CD4-positive, alpha-beta T cell (primary cell): ENCODE data around the gene ELFN2. TPM values are rescaled to one million over a fixed set of nuclear protein-coding genes. Genes with fewer than 3 reads are reported as not detected.

Source experiments
- ATAC-seq: fragments of 200-7000 bp; cut with Tn5 transposase; one replicate; pipeline ENCODE4 v1.10.0; 2022; ENCODE audit warnings: mild to moderate bottlenecking; ENCODE audit not compliant: poor library complexity
- CTCF ChIA-PET: fragments of 350-600 bp; sonication (Branson Sonifier 250); formaldehyde crosslinking; loops from one replicate; lab custom pipeline; 2021; ENCODE audit warnings: antibody characterized with exemption, inconsistent platforms; lab: Charles Lee
- POLR2A ChIA-PET: fragments of 350-600 bp; sonication (Branson Sonifier 250); formaldehyde crosslinking; loops from one replicate; lab custom pipeline; 2021; ENCODE audit warnings: antibody characterized with exemption, inconsistent platforms; lab: Charles Lee
- DNase-seq, 14 experiments: peaks; one replicate each; pipeline ENCODE4 v3.0.0-alpha.2; 2013 to 2020; ENCODE audit warnings: mixed read lengths in 2 of 14
- H3K27ac ChIP-seq, 2 donors: one replicate each; pipeline versions ENCODE4 v1.5.1 to v1.7.0; 2013; ENCODE audit warnings: low read length in 2 of 2, low read depth in 1 of 2, mild to moderate bottlenecking in 1 of 2
- H3K27me3 ChIP-seq, 2 experiments: 1 replicate in 1 of 2; 2 replicates in 1 of 2; pipeline versions ENCODE4 v1.6.1 to v1.7.0; 2013; ENCODE audit warnings: low read length in 2 of 2, control low read depth in 1 of 2, mild to moderate bottlenecking in 1 of 2, moderate library complexity in 1 of 2; ENCODE audit not compliant: insufficient read depth in 2 of 2, control insufficient read depth in 1 of 2
- H3K36me3 ChIP-seq: one replicate; pipeline ENCODE4 v1.6.1; 2013; ENCODE audit warnings: low read length, control low read depth; ENCODE audit not compliant: insufficient read depth
- H3K4me1 ChIP-seq: one replicate; pipeline ENCODE4 v1.6.1; 2013; ENCODE audit warnings: low read length, control low read depth; ENCODE audit not compliant: insufficient read depth
- H3K4me3 ChIP-seq: one replicate; pipeline ENCODE4 v1.5.1; 2013; ENCODE audit warnings: mild to moderate bottlenecking, low read length, moderate library complexity
- H3K9me3 ChIP-seq, 2 experiments: 1 replicate in 1 of 2; 2 replicates in 1 of 2; pipeline versions ENCODE4 v1.6.1 to v1.7.0; 2013; ENCODE audit warnings: low read length in 2 of 2, mild to moderate bottlenecking in 2 of 2, control low read depth in 1 of 2, moderate library complexity in 1 of 2; ENCODE audit not compliant: control insufficient read depth in 1 of 2, insufficient read depth in 1 of 2
- H3K27ac Mint-ChIP-seq: one replicate; pipeline ENCODE4 v1.8.0; 2020; ENCODE audit warnings: mixed read lengths
- H3K27me3 Mint-ChIP-seq: one replicate; pipeline ENCODE4 v1.8.0; 2021; ENCODE audit warnings: mixed read lengths
- H3K36me3 Mint-ChIP-seq: one replicate; pipeline ENCODE4 v1.8.0; 2021; ENCODE audit warnings: low read depth, mixed read lengths
- H3K4me1 Mint-ChIP-seq: one replicate; pipeline ENCODE4 v1.8.0; 2021; ENCODE audit warnings: low read depth, mixed read lengths
- H3K4me3 Mint-ChIP-seq: one replicate; pipeline ENCODE4 v1.8.0; 2020; ENCODE audit warnings: mild to moderate bottlenecking, mixed read lengths
- H3K9me3 Mint-ChIP-seq: one replicate; pipeline ENCODE4 v1.8.0; 2020; ENCODE audit warnings: mixed read lengths
- CTCF ChIP-seq: fragments of 200-600 bp; IDR thresholded peaks from one replicate; pipeline ENCODE4 v1.8.0; 2022; ENCODE audit warnings: antibody characterized with exemption, mild to moderate bottlenecking
- intact Hi-C, 2 experiments: fragments of 100-400 bp; cut with DNase I in 1 of 2; cut with micrococcal nuclease in 1 of 2; formaldehyde crosslinking; loops; one replicate each; pipeline versions ENCODE4 v1.15.1 to v1.9.0; 2023 to 2025; cut with DNase I, micrococcal nuclease
- polyA plus RNA-seq, 2 donors: library from polyadenylated mRNA; unstranded; fragments of 120-200 nt; gene quantifications; one replicate each; pipeline ENCODE4 v1.2.1, GENCODE V29; 2013
- total RNA-seq, 174 experiments: library from RNA in 2 of 174; stranded (reverse) in 2 of 174; gene quantifications; one replicate each; pipeline ENCODE4 v1.2.3 and lab custom pipeline; 2021 to 2026

Gene ELFN2
- under 1 TPM; 0.05 to 0.20 TPM for total RNA-seq
- polyA plus RNA-seq (2013, experiment 1 of 2) = 0.13 TPM
- polyA plus RNA-seq (2013, experiment 2 of 2) = 0.19 TPM
- 0 to 5.1 (median 0.51) reads per million in 172 experiments for total RNA-seq (lab: John Stamatoyannopoulos, UW)

- no peaks in the 10 kb centered on the region for H3K36me3 Mint-ChIP-seq
- peaks cover 77% of the 10 kb centered on the region for H3K27me3 Mint-ChIP-seq
- ChIA-PET POLR2A (interaction anchor here (0.7 kb wide), 1 partner anchor 121 kb away, joined by 3 read pairs; no protein-coding TSS in a partner anchor), CTCF (no interaction called here)
- intact Hi-C loops = loop anchor here in 1 of 2 experiments (10.0 kb wide), 1 partner anchor 252 kb away; no protein-coding TSS in a partner anchor
- no peak within 1 kb of the TSS for H3K27ac Mint-ChIP-seq
- H3K9me3 Mint-ChIP-seq = no peaks in the 10 kb centered on the region
- ATAC-seq (peak; percentile 48), DNase-seq (peak in 3 of 14 experiments; percentile 14 to 39 (median 28))
- H3K27ac ChIP-seq = no peak within 1 kb of the TSS
- no peaks in the 10 kb centered on the region for H3K36me3 ChIP-seq
- TF ChIP-seq CTCF = no peak
- peak within 1 kb of the TSS; percentile 48 for H3K4me3 Mint-ChIP-seq
- H3K9me3 ChIP-seq = peaks cover 0 to 17% of the 10 kb centered on the region in 2 experiments
- H3K27me3 ChIP-seq = peaks cover 37 to 43% of the 10 kb centered on the region in 2 experiments
- peaks cover 24% of the 10 kb centered on the region for H3K4me1 ChIP-seq
- H3K4me1 Mint-ChIP-seq = no peaks in the 10 kb centered on the region
- peak within 1 kb of the TSS; percentile 32 for H3K4me3 ChIP-seq
These were observed at the start of gene ELFN2 for GRCh38 chr22:37427135-37427710. TSS of gene ELFN2 (minus strand) at chr22:37427479. CDS start at chr22:37375534, 51,945 bp downstream.

- Mint-ChIP-seq H3K4me3 (no peak overlapping the region), H3K9me3 (no peaks in the 10 kb centered on the region), H3K36me3 (peaks cover 87% of the 10 kb centered on the region), H3K27ac (peak overlapping the region; percentile 62), H3K27me3 (no peaks in the 10 kb centered on the region), H3K4me1 (peaks cover 7% of the 10 kb centered on the region)
- Histone ChIP-seq H3K27me3 (no peaks in the 10 kb centered on the region), H3K27ac (no peak overlapping the region), H3K4me1 (peaks cover 22% of the 10 kb centered on the region), H3K36me3 (peaks cover 93% of the 10 kb centered on the region), H3K9me3 (no peaks in the 10 kb centered on the region), H3K4me3 (no peak overlapping the region)
- ChIA-PET POLR2A (no interaction called here), CTCF (no interaction called here)
- intact Hi-C loops = no loop called here
- no peak for TF ChIP-seq CTCF
- ATAC-seq (no peak), DNase-seq (no peak)
These were observed 49.4 kb upstream of the ELFN2 start for GRCh38 chr22:37476389-37477329.

GRCh38 chr22:37474447-37475090 lies 47.3 kb upstream of the ELFN2 start:
- H3K27me3 Mint-ChIP-seq = no peaks in the 10 kb centered on the region
- peaks cover 89% of the 10 kb centered on the region for H3K36me3 ChIP-seq
- no peaks in the 10 kb centered on the region for H3K9me3 Mint-ChIP-seq
- ATAC-seq = no peak
- H3K4me1 Mint-ChIP-seq = peaks cover 15% of the 10 kb centered on the region
- H3K36me3 Mint-ChIP-seq = peaks cover 87% of the 10 kb centered on the region
- no peak overlapping the region for H3K4me3 ChIP-seq
- POLR2A ChIA-PET = interaction anchor here (4.5 kb wide), 1 partner anchor 11 kb away, joined by 41 read pairs; the partner anchor contains the start of gene MFNG
- H3K9me3 ChIP-seq = no peaks in the 10 kb centered on the region
- H3K4me3 Mint-ChIP-seq = no peak overlapping the region
- TF ChIP-seq CTCF = no peak
- intact Hi-C loops = no loop called here
- H3K27me3 ChIP-seq = no peaks in the 10 kb centered on the region
- CTCF ChIA-PET = no interaction called here
- H3K4me1 ChIP-seq = peaks cover 9% of the 10 kb centered on the region
- peak overlapping the region; percentile 62 for H3K27ac Mint-ChIP-seq
- no peak overlapping the region for H3K27ac ChIP-seq
- DNase-seq = no peak
